Uterus (tissue), 4 donors: ENCODE measurements around the gene CHST3. TPM values are rescaled to one million over a fixed set of nuclear protein-coding genes. Genes with fewer than 3 reads are reported as not detected.

ENCODE experiments used
- DNase-seq, 2 donors: peaks; one replicate each; pipeline ENCODE4 v3.0.0-alpha.2; 2019 to 2020
- H3K27ac ChIP-seq, 2 donors: fragments of 200-600 bp; sonication (generic); 1 replicate in 1 of 2; 2 replicates in 1 of 2; pipeline ENCODE4 v1.5.1; 2016 to 2018
- H3K27me3 ChIP-seq, 2 donors: fragments of 200-600 bp; sonication (generic); one replicate each; pipeline ENCODE4 v1.5.1; 2018 to 2019; ENCODE audit warnings: control low read depth in 1 of 2
- H3K36me3 ChIP-seq, 2 donors: fragments of 200-600 bp; sonication (generic); one replicate each; pipeline ENCODE4 v1.5.1; 2019; ENCODE audit warnings: control low read depth in 1 of 2
- H3K4me1 ChIP-seq, 2 donors: fragments of 200-600 bp; sonication (generic); one replicate each; pipeline ENCODE4 v1.5.1; 2018 to 2019; ENCODE audit warnings: control low read depth in 1 of 2
- H3K4me3 ChIP-seq, 2 donors: fragments of 200-600 bp; sonication (generic); 1 replicate in 1 of 2; 2 replicates in 1 of 2; pipeline ENCODE4 v1.5.1; 2018 to 2019; ENCODE audit warnings: mild to moderate bottlenecking in 1 of 2
- H3K9me3 ChIP-seq, 2 donors: fragments of 200-600 bp; sonication (generic); one replicate each; pipeline ENCODE4 v1.5.1; 2019; ENCODE audit warnings: control low read depth in 1 of 2
- POLR2A ChIP-seq, 2 donors: fragments of 450-650 bp; IDR thresholded peaks; one replicate each; pipeline ENCODE4 v1.6.1; 2016; ENCODE audit warnings: antibody characterized with exemption in 2 of 2, mild to moderate bottlenecking in 1 of 2, moderate library complexity in 1 of 2
- intact Hi-C: fragments of 100-400 bp; cut with DNase I; formaldehyde crosslinking; loops from one replicate; pipeline ENCODE4 v1.15.1; 2023; ENCODE audit warnings: low total_unique reads
- total RNA-seq, 4 donors: library from RNA; depleted of rRNA in 3 of 4; stranded (reverse); fragments of >200 nt in 3 of 4; gene quantifications; one replicate each; pipeline versions ENCODE4 v1.1.0 to v1.2.4, GENCODE V29; 2014 to 2023
- TF ChIP-seq, protein P1 (sequence below), 4 experiments: fragments of 200-600 bp in 2 of 4; fragments of 450-650 bp in 2 of 4; sonication (generic) in 2 of 4; IDR thresholded peaks; one replicate each; pipeline ENCODE4 v1.5.1; 2016 to 2019; ENCODE audit warnings: antibody characterized with exemption in 4 of 4, mild to moderate bottlenecking in 2 of 4, moderate library complexity in 1 of 4
- donor health status: DM: yes; HTN: yes; CAD: no.

CHST3 gene
- total RNA-seq, 4 donors from 2014 or later, result 12.3 to 44.7 (median 28.1) TPM

DNA sequence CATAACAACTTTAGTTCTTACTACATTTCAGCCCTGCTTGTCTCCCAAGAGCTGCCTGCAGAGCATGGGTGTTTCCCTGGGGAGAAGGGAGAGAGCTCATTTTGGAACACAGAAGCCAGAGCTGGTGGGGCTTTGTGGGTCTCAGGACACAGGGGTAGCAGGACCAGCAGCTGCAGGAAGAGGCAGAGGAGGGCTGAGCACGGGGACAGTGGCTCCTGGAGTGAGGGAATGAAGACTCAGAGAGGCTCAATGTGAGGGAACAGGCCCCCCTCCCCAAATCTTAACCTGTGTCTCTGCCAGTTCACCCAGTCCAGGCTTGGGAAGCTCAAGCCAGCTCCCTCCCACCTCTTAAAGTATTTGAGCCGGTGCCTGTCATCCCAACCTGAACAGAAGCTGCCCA, 50.0 kb downstream of the CHST3 start:
- no peaks in the 10 kb centered on the region for H3K27me3 ChIP-seq
- H3K4me3 ChIP-seq, result no peak overlapping the region
- DNase-seq, result no peak
- peaks cover 14 to 22% of the 10 kb centered on the region in 2 donors for H3K4me1 ChIP-seq
- H3K27ac ChIP-seq, result peak overlapping the region; percentile 25 to 76
- intact Hi-C loops, result no loop called here
- H3K36me3 ChIP-seq, result no peaks in the 10 kb centered on the region
- H3K9me3 ChIP-seq, result no peaks in the 10 kb centered on the region
- TF ChIP-seq, protein P1, sequence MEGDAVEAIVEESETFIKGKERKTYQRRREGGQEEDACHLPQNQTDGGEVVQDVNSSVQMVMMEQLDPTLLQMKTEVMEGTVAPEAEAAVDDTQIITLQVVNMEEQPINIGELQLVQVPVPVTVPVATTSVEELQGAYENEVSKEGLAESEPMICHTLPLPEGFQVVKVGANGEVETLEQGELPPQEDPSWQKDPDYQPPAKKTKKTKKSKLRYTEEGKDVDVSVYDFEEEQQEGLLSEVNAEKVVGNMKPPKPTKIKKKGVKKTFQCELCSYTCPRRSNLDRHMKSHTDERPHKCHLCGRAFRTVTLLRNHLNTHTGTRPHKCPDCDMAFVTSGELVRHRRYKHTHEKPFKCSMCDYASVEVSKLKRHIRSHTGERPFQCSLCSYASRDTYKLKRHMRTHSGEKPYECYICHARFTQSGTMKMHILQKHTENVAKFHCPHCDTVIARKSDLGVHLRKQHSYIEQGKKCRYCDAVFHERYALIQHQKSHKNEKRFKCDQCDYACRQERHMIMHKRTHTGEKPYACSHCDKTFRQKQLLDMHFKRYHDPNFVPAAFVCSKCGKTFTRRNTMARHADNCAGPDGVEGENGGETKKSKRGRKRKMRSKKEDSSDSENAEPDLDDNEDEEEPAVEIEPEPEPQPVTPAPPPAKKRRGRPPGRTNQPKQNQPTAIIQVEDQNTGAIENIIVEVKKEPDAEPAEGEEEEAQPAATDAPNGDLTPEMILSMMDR (IDR thresholded peaks at IDR 0.05), result no peak
- TF ChIP-seq POLR2A (IDR thresholded peaks at IDR 0.05), result no peak

DNA sequence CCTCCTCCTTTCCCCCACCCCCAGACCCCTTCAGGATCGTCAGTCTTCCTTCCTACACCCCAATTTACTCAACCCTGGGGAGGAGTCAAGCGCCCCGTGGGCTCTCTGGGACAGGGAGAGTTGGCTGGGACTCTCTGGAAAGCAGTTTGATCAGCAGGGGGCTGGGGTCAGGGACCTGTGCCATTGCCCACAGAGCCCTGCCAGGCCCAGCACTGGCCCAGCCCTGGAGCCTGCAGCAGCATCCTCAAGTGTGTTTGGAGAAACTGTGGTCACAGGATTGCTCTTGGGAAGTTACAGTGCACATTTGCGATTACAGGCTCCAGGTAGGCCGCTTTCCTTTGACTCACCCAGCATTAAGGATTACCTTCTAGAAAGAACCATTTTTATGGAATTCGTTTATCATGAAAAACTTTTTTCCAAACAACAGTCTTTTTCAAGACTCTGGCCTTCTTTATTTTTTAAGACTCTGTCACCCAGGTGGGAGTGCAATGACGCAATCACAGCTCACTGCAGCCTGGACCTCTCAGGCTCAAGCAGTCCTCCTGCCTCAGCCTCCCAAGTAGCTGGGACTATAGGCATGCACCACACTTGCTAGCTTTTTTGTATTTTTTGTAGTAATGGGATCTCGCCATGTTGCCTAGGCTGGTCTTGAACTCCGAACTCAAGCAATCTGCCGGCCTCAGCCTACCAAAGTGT, 50.7 kb downstream of the CHST3 start:
- no peaks in the 10 kb centered on the region for H3K9me3 ChIP-seq
- DNase-seq, result no peak
- peaks cover 11 to 18% of the 10 kb centered on the region in 2 donors for H3K4me1 ChIP-seq
- no peaks in the 10 kb centered on the region for H3K27me3 ChIP-seq
- H3K4me3 ChIP-seq, result no peak overlapping the region
- TF ChIP-seq, protein P1 (IDR thresholded peaks at IDR 0.05), result no peak
- TF ChIP-seq POLR2A (IDR thresholded peaks at IDR 0.05), result no peak
- peak overlapping the region in 1 of 2 donors; percentile 76 for H3K27ac ChIP-seq
- no peaks in the 10 kb centered on the region for H3K36me3 ChIP-seq
- intact Hi-C loops, result no loop called here

DNA sequence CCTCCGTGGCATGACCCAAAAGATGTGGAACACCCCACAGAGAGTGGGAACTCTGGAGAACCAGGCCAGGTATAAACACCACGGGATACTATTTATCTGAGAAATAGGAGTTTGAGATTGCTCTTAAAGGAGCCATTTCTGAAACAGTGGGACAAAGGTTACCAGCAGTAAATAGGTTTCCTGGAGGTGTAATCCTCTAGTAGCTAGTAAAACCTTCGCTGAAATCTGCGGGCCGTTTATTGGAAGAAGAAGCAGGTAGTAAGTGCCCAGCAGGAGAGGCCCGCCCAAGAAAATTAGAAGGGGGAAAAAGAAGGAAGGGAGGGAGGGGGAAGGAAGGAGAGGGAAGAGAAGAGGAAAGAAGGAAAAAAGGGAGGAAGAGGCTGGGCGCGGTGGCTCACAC, 51.6 kb downstream of the CHST3 start:
- no peaks in the 10 kb centered on the region for H3K27me3 ChIP-seq
- DNase-seq, result no peak
- H3K9me3 ChIP-seq, result no peaks in the 10 kb centered on the region
- peak overlapping the region in 1 of 2 donors; percentile 76 for H3K27ac ChIP-seq
- H3K4me3 ChIP-seq, result no peak overlapping the region
- H3K36me3 ChIP-seq, result no peaks in the 10 kb centered on the region
- no peak for TF ChIP-seq POLR2A (IDR thresholded peaks at IDR 0.05)
- TF ChIP-seq, protein P1 (IDR thresholded peaks at IDR 0.05), result no peak
- H3K4me1 ChIP-seq, result peaks cover 1 to 10% of the 10 kb centered on the region in 2 donors
- intact Hi-C loops, result no loop called here

DNA sequence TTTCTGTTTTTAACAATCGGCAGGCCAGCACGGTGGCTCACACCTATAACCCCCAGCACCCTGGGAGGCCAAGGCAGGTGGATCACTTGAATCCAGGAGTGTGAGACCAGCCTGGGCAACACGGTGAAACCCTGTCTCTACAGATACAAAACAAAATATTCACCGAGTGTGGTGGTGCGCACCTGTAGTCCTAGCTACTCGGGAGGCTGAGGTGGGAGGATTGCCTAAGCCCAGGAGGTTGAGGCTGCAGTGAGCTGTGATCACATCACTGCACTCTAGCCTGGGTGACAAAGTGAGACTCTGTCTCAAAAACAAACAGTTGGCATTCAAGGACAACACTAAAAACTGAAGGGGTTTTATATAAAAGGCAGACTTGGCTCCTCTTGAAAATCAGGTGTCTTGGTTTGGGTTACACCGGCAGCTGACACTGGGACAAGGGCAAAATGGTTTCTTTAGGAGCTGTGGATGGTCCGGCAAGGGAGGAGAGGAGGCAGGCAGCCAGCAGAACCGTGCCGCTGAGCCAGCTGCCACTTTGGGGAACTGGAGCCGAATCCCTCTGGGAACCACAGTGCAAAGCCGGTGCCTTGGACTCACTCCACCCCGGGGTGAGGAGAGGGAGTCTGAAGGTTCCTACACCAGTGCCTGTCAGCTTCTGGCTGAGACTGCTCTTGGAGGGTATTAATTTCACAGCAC, 52.6 kb downstream of the CHST3 start:
- peak overlapping the region in 1 of 2 donors; percentile 76 for H3K27ac ChIP-seq

More for the DNA sequence above, 52.6 kb downstream of the CHST3 start:
- DNase-seq, result no peak
- Histone ChIP-seq H3K4me1 (peaks cover 4 to 14% of the 10 kb centered on the region in 2 donors), H3K36me3 (no peaks in the 10 kb centered on the region), H3K9me3 (no peaks in the 10 kb centered on the region), H3K27me3 (no peaks in the 10 kb centered on the region), H3K4me3 (no peak overlapping the region)
- TF ChIP-seq POLR2A (IDR thresholded peaks at IDR 0.05), result no peak
- TF ChIP-seq, protein P1 (IDR thresholded peaks at IDR 0.05), result no peak
- intact Hi-C loops, result no loop called here
